ENCODE data around the gene RRP8.

RRP8 gene

GRCh38 chr11:6629573-6629891, 26.1 kb upstream of the RRP8 start:
- H3K4me3 ChIP-seq (ENCODE audit: control insufficient read depth, low read depth, low read length) = no peak overlapping the region
- TF ChIP-seq CTCF (conservative IDR thresholded peaks at IDR 0.05; ENCODE audit: control insufficient read depth, insufficient read depth, low read depth, low read length) = no peak
- no peak for DNase-seq (ENCODE audit: low read depth)

- no peak for DNase-seq (ENCODE audit: low read depth)
- H3K4me3 ChIP-seq (ENCODE audit: control insufficient read depth, low read depth, low read length) = no peak overlapping the region
- TF ChIP-seq CTCF (conservative IDR thresholded peaks at IDR 0.05; ENCODE audit: control insufficient read depth, insufficient read depth, low read depth, low read length) = no peak
These were observed 25.1 kb upstream of the RRP8 start for GRCh38 chr11:6628526-6628925.

GRCh38 chr11:6627762-6628241, 24.4 kb upstream of the RRP8 start:
- DNase-seq (ENCODE audit: low read depth) = no peak
- H3K4me3 ChIP-seq (ENCODE audit: control insufficient read depth, low read depth, low read length) = no peak overlapping the region
- TF ChIP-seq CTCF (conservative IDR thresholded peaks at IDR 0.05; ENCODE audit: control insufficient read depth, insufficient read depth, low read depth, low read length) = no peak

GRCh38 chr11:6626971-6627761, 23.8 kb upstream of the RRP8 start:
- H3K4me3 ChIP-seq (ENCODE audit: control insufficient read depth, low read depth, low read length) = no peak overlapping the region
- no peak for DNase-seq (ENCODE audit: low read depth)
- no peak for TF ChIP-seq CTCF (conservative IDR thresholded peaks at IDR 0.05; ENCODE audit: control insufficient read depth, insufficient read depth, low read depth, low read length)

- no peak for TF ChIP-seq CTCF (conservative IDR thresholded peaks at IDR 0.05; ENCODE audit: control insufficient read depth, insufficient read depth, low read depth, low read length)
- DNase-seq (ENCODE audit: low read depth) = no peak
- no peak overlapping the region for H3K4me3 ChIP-seq (ENCODE audit: control insufficient read depth, low read depth, low read length)
These were observed 22.5 kb upstream of the RRP8 start for GRCh38 chr11:6625832-6626420.

- H3K4me3 ChIP-seq (ENCODE audit: control insufficient read depth, low read depth, low read length) = no peak overlapping the region
- no peak for DNase-seq (ENCODE audit: low read depth)
- TF ChIP-seq CTCF (conservative IDR thresholded peaks at IDR 0.05; ENCODE audit: control insufficient read depth, insufficient read depth, low read depth, low read length) = no peak
These were observed 21.9 kb upstream of the RRP8 start for GRCh38 chr11:6625156-6625831.
